Anterior cingulate cortex (tissue), 58 donors: ENCODE data around the gene THRAP3.

Source experiments
- DNase-seq, 58 donors: peaks; one replicate each; lab custom pipeline; 2025; lab: John Stamatoyannopoulos, UW

The THRAP3 gene

DNA sequence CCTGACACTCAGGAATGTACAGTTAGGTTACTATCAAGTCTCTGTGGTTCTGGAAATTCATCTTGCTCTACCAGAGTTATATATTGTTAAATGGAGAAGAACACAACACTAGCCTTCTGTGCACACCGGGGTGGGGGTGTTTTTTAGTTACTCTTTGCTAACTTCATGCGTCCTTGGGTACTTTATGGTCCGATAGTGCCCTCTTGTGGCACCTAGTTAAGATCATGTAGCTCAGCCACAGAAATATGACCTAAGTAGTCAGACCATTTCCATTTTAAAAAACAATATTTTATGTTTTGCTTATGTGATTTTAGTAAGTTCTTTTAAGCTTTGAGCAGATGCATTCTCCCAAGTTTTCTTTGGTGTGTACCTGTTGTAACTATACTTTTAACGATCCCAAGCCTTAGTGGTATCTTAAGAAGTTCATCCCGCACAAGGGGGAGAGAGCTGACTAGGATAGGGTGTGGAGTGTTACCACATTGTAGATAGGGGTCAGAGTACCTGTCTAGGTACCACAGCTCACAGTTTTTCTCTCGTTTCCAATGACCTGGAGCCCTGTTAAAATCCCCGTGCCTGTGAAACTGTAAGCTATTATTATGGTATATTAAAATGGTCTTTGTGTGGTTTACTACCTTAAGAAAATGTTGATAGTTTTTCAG lies 61.3 kb downstream of the THRAP3 start:
- DNase-seq: peak in 30 of 58 donors; percentile 2 to 73 (median 31)

DNA sequence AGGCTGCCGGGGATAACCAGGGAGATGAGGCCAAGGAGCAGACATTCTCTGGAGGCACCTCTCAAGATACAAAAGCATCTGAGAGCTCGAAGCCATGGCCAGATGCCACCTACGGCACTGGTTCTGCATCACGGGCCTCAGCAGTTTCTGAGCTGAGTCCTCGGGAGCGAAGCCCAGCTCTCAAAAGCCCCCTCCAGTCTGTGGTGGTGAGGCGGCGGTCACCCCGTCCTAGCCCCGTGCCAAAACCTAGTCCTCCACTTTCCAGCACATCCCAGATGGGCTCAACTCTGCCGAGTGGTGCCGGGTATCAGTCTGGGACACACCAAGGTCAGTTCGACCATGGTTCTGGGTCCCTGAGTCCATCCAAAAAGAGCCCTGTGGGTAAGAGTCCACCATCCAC lies 62.6 kb downstream of the THRAP3 start:
- DNase-seq: no peak

DNA sequence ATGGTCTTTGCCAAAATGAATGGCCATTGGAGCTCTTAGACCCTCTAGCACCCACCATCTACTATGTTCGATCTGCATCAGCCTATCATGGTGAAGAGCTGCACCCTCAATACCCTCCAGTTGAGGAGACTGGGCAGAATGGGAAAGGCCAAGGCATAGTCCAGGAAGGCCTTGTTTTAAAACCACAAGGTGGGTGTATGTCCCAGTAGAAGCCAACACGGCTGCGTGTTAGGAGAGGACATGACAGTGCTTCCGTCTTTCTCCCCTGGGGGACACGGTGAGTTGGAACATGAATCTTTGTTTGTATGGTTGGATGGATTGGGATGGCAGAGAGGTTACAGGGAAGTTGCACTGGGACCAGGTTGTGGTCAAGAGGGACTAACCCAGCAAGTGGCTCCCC lies 63.4 kb downstream of the THRAP3 start:
- DNase-seq: no peak

DNA sequence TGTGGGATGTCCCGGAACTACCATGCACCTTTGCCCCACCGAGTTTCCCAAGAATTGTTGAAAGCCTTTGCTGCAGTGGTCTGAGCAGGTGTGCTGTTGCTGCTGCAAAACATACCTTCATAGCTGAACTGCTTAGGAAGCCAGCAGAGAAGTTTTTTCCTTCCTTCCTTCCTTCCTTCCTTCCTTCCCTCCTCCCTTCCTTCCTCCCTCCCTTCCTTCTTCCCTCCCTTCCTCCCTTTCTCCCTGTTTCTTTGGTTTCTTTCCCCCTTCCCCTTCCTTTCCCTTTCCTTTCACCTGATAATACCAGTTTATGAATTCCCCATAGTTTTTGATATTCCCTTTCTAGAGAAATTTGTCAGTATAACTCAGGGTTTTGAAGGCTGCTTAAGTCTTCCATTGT lies 71.1 kb downstream of the THRAP3 start:
- no peak for DNase-seq

DNA sequence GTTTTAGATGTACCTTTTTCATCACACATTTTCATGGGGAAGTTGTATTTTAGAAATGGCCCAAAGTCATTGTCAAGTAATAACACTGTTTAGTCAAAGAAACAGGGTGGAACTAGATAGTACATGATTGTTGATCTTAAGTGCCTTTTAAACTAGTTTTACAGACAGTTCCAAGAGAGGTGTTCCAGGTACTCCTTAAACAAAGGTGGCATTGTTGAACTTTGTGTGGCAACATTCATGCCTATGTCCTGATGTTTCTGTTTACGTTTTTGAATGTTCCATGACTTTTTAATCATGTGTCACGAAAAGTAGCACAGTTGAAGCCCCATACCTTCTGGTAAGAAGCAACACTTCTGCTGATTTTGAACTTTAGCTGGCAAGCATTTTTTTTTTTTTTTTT lies 72.8 kb downstream of the THRAP3 start:
- DNase-seq: no peak

DNA sequence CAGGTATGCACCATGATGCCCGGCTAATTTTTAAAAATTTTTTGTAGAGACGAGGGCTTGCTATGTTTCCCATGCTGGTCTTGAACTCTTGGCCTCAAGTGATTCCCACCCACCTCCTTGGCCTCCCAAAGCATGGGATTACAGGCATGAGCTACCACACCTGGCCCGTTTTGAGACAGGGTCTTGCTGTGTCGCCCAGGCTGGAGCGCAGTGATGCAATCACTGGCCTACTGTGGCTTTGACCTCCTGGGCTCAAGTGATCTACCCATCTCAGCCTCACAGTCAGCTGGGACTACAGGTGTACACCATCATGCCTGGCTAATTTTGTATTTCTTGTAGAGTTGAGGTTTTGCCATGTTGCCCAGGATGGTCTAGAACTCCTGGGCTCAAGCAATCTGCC lies 74.4 kb downstream of the THRAP3 start:
- no peak for DNase-seq

DNA sequence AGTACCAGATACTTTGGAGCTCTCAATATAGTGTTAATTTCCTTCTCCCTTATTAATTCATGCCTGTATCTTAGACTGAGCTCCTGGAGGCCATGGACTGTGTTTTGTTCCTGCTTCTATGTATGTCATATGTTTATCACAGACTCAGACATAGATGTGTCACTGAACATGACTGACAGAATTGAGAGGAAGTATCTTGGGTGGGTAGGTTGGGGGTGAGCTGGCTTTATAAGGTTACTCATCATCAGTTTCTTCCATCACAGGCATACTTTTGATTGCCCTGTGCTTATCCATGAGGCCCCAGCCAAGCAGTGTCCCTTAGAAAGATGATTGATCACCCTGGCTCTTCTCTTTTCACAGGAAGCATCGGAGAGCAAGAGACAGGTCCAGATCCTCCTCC lies 76.3 kb downstream of the THRAP3 start:
- DNase-seq: no peak

DNA sequence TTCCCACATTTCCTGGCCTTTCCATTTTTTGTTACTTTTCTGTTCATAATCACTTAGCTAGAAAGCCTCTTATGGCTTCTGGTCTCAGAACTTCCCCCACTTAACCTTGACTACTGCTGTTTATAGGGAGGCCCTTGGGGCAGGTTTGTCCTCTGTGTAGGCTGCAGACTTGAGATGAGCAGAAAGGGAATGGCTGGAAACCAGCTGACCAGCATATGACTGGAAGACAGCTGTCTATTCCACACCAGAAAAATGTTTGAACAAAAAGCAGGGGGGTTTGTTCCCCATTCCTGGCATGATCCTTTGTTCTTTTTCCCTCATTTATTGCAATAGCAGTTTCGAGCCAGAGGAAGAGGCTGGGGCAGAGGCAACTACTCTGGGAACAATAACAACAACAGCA lies 77.0 kb downstream of the THRAP3 start:
- DNase-seq: no peak

DNA sequence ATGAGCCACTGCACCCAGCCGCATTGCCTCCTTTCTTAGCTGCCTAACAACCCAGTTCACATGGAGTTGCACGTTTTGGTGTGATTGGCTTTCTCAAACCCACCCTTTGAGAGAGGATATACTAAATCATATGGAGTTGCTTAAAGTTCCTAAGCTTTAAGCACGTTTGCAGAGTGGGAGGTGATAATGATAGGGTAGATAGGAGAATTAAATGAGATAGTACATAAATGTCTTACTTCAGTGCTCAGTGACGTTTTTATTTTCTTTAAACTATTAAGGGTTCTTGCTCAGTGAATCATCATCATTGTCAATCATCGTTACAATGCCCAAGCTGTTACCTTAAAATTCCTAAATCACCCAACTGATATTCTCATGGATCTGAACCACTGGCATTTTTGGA lies 79.0 kb downstream of the THRAP3 start:
- DNase-seq: no peak

DNA sequence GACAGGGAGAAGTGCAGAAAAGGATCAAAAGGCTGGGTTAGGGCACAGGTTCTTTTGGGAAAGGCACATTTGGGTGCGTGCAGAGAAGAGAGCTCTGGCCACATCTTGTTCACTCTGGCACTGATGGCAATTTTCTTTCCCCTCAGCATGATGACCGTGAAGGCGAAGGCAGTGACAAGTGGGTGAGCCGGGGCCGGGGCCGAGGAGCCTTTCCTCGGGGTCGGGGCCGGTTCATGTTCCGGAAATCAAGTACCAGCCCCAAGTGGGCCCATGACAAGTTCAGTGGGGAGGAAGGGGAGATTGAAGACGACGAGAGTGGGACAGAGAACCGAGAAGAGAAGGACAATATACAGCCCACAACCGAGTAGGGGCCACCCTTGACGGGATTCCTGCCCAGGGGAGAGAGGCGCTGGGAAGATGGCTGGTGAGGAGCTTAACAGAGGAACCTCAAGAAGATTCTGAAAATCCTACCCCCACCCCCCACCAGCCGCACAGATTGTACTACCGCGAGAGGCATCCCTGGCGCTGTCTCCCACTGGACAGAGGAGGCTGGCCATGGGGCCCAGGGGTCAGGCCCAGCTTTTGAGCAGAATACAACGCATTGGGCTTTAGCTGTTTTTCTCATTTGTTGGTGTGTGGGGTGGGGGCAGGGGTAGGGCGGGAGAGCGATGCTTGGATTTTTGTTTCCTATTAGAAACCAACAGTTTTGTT lies 79.6 kb downstream of the THRAP3 start:
- DNase-seq: no peak

DNA sequence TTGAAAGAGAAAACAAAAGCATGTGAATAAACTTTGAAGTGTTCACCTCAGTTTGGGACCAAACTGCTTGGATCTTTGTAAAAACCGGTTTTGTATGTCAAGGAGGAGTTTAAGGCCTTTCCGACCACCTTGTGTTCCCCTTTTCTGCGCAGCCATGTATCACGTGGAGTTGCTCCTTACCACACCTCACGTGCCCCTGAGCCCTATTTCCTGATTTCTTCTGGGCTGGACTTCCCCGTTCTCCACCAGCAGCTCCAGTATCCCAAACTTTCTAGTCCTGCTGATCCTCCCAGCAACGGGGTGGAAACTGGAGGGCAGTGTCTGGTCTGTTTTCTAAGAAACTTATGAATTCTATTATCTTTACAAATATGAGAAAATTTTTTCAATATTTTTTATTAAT lies 80.3 kb downstream of the THRAP3 start:
- no peak for DNase-seq

DNA sequence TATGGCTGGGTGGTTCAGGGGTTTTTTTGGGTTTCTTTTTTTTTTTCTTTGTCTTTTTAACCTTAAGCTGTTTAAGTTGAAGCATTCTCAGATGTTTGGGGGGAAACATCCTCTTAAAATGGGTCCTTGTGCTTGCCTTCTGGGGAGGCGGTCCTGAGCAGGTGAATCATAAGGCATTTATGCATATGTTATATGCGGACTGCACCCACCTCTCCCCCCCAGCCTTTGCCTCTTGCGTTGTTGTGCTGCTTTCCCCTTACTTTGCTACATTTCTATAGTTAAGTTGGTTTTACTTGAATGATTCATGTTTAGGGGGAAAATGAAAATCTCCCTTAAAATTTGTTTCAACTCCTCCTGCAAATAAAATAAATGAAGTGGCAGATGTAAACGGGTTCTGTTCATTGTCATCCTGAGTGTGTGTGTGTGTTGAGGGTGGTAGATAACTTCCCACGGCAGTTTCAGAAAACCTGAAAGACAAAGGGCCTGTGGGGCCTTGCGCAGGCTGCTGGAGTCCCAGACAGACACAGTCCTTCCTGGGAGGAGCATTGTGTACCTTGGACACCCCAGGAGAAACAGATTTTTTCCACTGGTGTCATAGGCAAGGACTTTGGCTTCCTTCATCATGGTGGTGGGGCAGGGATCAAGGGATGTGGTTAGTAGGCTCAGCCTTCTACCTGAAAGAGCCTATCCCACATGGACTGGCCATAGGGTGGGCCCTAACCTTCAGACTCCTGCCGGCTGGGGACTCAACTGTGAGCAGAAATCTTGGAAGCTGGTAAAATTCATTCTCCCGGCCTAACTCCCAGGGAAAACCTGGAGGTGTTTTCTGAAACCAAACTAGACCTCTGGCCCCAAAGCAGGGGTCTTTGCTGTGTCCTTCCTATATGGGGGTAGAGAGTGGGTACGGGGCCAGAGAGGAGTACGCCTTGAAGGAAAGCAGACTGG lies 81.0 kb downstream of the THRAP3 start:
- DNase-seq: no peak

DNA sequence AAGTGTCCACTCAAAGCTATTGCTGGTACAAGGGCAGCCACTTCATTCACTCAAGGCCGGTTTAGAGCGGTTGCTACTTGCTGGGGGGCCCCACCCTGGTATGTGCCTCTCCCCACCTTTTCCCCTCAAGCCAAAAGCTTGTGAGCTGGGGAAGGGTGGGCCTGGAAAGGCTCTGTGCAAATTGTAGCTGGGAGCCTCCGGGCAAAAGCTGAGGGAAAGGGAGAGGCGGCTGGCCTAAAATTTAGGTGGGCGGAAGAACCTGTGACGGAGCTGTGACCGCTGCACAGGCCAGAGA lies 81.6 kb downstream of the THRAP3 start:
- DNase-seq: no peak

DNA sequence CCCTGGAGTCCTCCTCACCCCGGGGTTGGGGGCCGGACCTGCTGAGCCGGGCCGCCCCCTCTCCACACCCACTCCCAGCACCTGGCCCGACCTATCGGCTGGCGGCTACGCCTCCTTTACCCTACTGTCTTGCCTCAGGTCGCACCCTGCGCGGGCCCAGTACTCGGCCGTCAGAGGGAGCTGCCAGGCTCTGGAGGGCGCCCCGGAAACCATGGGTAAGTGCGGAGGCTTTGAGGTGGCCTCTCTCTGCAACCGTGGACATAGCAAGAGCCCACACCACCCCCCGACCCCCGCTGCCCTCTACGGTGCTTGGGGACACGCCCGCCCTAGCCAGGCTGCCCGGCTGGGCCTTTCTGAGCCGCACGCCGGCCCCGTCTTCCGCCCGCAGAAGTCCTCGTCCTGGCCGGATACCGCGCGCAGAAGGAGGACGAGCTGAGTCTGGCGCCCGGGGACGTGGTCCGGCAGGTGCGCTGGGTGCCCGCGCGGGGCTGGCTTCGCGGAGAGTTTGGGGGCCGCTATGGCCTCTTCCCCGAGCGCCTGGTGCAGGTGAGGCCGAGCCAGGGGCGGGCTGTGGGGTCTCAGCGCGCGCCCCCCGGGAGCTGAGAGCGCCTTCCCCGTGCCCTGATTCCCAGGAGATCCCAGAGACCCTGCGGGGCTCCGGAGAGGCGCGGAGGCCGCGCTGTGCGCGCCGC lies 82.1 kb downstream of the THRAP3 start, which contains the start of gene SH3D21:
Gene SH3D21, plus strand, starts transcription at position 159 of the 692 bp plus-strand sequence. Its CDS starts 53 bp downstream, at position 212.
- peak in 3 of 58 donors; percentile 20 to 71 (median 43) for DNase-seq

DNA sequence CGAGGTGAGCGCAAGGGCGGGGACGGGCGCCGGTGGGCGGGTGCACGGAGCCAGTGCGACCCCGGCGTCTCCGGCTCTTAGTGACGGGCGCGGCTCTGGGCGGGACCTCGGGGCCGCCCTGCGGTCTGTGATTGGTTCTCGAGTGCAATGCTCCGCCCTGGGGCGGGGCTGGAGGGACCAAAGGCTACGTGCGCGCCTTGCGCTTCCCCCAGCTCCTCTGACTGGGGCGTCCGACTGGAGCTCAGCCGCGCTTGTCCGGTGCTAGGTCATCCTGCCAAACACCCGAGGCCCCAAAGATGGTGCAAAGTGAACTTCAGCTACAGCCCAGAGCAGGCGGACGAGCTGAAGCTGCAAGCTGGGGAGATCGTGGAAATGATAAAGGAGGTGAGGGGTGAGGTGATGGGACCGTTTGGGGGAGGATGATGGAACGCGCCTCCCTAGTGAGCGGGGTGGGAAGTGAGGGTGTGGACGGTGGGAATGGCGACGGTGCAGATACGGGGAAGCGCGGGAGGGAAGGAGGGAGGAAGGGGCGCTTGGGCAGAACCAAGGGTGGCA lies 82.7 kb downstream of the THRAP3 start:
- DNase-seq: peak; percentile 27 to 94 (median 79)

DNA sequence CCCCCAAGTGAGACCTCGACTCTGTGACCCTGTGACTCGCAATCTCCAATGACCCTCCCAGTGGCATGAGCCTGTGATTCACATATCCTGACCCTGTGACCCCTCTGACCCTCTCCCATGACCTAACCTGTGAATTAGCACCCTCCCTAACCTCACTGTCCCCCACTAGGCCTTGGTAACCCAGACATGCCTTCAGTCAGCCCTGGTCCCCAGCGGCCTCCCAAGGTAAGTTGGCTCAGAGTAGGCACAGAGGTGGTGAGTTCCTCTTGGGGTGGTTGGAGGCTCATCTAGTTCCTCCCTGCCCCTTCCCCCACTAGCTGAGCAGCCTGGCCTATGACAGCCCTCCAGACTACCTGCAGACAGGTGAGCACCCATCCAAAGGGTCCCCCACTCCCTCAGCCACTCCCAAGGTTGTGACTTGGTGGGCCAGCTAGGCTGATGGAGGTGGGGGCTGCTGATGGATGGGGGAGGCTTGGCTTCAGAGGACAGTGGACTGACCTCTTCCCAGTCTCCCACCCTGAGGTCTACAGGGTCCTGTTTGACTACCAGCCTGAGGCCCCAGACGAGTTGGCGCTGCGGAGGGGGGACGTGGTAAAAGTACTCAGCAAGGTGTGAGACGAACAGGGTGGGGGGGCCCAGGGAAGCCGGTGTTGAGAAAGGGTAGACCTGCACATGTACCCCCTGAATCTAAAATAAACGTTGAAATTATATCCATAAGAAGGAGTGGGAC lies 83.5 kb downstream of the THRAP3 start:
- no peak for DNase-seq

DNA sequence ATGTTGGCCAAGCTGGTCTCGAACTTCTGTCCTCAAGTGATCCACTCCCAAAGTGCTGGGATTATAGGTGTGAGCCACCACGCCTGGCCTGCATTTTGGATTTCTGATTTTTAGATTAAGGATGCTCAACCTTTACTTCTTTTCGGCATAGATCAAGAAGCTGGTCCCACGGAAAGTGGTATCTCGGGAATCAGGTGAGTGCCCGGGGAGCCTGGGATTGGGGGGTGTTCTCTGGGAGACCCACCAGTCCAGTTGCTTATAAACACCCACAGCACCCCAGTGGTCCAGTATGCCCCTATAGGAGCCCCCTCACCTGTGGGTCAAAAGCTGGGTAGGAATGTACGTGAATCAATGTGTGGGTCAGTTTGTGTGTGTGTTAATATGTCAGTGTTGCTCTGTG lies 85.2 kb downstream of the THRAP3 start:
- DNase-seq: no peak

DNA sequence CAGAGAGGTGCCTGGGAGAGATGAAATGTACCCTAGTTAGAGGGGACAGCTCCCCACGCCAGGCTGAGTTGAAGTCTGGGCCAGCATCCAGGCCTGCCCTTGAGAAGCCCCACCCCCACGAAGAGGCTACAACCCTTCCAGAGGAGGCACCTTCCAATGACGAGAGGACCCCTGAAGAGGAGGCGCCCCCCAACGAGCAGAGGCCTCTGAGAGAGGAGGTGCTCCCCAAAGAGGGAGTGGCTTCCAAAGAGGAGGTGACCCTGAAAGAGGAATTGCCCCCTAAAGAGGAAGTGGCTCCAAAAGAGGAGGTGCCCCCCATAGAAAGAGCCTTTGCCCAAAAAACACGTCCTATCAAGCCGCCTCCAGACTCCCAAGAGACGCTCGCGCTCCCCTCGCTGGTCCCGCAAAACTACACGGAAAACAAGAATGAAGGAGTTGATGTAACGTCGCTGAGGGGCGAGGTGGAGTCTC lies 96.1 kb downstream of the THRAP3 start:
- DNase-seq: no peak

DNA sequence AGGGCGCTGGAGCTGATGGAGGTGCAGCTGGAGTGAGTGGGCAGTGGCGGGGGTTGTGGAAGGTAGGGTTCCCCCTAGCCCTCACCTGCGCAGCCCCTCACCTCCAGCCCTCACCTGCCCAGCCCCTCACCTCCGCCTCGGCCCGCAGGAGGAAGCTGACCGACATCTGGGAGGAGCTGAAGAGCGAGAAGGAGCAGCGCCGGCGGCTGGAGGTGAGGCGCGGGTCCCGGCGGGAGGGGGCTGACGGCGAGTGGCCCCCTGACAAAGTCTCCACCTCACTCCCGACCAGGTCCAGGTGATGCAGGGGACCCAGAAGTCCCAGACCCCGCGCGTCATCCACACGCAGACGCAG lies 96.5 kb downstream of the THRAP3 start:
- DNase-seq: no peak
